Measurements from ENCODE around the gene ZNF573. TPM values are rescaled to one million over a fixed set of nuclear protein-coding genes. Genes with fewer than 3 reads are reported as not detected.

ZNF573 gene
- total RNA-seq (2022; extraction: Qiagen RNA extraction; ENCODE audit: low read depth): 1.7 to 3.1 TPM (median 2.4 TPM) in 5 replicates

GRCh38 chr19:37779127-37780005, at the start of gene ZNF573:
TSS of gene ZNF573 (minus strand) at chr19:37779586. CDS start at chr19:37773729, 5,857 bp downstream.

GRCh38 chr19:37719111-37719926, 60.1 kb downstream of the ZNF573 start, which contains the start of gene ZNF607:
TSS of gene ZNF607 (minus strand) at chr19:37719761. CDS start at chr19:37711618, 8,143 bp downstream.

Other genes starting within 250 kb of the ZNF573 start
- 0.72 to 1.1 TPM (median 0.99 TPM) in 5 replicates for gene ZNF571, start 184.8 kb downstream of the ZNF573 start, total RNA-seq (2022; extraction: Qiagen RNA extraction; ENCODE audit: low read depth)
- 0.07 TPM in 2 of 5 replicates, not detected in the others for gene ZNF540, start 184.7 kb downstream of the ZNF573 start, total RNA-seq (2022; extraction: Qiagen RNA extraction; ENCODE audit: low read depth)
- gene ZFP30, start 124.1 kb downstream of the ZNF573 start, total RNA-seq (2022; extraction: Qiagen RNA extraction; ENCODE audit: low read depth): 6.5 to 9.2 TPM (median 8.1 TPM) in 5 replicates
- gene ZNF607, start 59.8 kb downstream of the ZNF573 start, total RNA-seq (2022; extraction: Qiagen RNA extraction; ENCODE audit: low read depth): 4.5 to 6.2 TPM (median 5.5 TPM) in 5 replicates
- not detected in 5 replicates for gene WDR87, start 127.0 kb upstream of the ZNF573 start, total RNA-seq (2022; extraction: Qiagen RNA extraction; ENCODE audit: low read depth)
- gene SIPA1L3, start 127.6 kb upstream of the ZNF573 start, total RNA-seq (2022; extraction: Qiagen RNA extraction; ENCODE audit: low read depth): 41.8 to 53.7 TPM (median 51.3 TPM) in 5 replicates